LNCaP clone FGC (cell line): ENCODE data around the gene SIRT7.
"Not testable (repeated sequence)": the region's sequence is repeated elsewhere in the genome, so short reads cannot be mapped to it uniquely, and the experiment has no call there.

Experiments used
- DNase-seq: peaks from one replicate; pipeline ENCODE4 v3.0.0-alpha.2; 2011; ENCODE audit warnings: low read depth
- H3K4me3 ChIP-seq: 2 replicates; pipeline ENCODE4 v1.5.1; 2011; ENCODE audit warnings: mild to moderate bottlenecking, low read depth, low read length, control low read depth
- TF ChIP-seq, protein P1 (sequence below): IDR thresholded peaks from 2 replicates; pipeline ENCODE4 v1.5.1; 2012; ENCODE audit warnings: mild to moderate bottlenecking; ENCODE audit not compliant: control insufficient read depth, insufficient read depth; ENCODE audit errors: extremely low read depth

The SIRT7 gene

DNA sequence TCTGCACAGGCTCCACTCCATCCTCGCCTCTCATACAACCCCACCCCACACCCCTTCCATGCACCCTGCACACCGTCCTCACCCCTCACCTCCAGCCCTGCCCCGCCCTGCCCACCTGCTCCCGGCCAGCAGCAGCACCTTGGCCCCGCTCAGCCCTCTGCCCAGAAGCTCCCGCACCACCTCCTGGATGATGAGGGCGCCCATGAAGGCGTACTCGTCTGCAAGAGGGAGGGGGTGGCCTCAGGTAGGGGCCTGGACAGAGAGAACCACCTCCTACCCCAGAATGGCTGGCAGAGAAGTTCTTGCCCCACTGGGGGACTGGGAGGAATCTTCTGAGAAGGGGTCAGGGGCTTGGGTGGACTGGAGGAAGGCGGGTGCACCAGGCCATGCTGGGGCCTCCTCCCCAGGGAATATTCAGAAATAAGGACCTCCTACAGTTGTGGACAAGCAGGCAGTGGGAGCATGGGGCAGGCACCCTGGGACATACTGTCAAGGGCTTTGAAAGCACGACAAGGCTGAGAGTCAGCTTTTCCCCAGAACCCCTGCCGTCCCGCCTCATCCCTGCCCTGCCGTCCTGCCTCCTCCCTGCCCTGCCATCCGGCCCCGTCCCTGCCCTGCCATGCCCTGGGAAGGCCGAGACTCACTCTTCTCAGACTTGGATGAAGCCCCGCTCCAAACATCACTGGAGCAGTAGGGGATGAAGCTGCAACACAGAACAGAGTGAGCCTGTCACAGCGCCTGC is 39.9 kb upstream of the SIRT7 start:
- H3K4me3 ChIP-seq: no peak overlapping the region
- no peak for DNase-seq
- TF ChIP-seq, protein P1, sequence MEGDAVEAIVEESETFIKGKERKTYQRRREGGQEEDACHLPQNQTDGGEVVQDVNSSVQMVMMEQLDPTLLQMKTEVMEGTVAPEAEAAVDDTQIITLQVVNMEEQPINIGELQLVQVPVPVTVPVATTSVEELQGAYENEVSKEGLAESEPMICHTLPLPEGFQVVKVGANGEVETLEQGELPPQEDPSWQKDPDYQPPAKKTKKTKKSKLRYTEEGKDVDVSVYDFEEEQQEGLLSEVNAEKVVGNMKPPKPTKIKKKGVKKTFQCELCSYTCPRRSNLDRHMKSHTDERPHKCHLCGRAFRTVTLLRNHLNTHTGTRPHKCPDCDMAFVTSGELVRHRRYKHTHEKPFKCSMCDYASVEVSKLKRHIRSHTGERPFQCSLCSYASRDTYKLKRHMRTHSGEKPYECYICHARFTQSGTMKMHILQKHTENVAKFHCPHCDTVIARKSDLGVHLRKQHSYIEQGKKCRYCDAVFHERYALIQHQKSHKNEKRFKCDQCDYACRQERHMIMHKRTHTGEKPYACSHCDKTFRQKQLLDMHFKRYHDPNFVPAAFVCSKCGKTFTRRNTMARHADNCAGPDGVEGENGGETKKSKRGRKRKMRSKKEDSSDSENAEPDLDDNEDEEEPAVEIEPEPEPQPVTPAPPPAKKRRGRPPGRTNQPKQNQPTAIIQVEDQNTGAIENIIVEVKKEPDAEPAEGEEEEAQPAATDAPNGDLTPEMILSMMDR: no peak

DNA sequence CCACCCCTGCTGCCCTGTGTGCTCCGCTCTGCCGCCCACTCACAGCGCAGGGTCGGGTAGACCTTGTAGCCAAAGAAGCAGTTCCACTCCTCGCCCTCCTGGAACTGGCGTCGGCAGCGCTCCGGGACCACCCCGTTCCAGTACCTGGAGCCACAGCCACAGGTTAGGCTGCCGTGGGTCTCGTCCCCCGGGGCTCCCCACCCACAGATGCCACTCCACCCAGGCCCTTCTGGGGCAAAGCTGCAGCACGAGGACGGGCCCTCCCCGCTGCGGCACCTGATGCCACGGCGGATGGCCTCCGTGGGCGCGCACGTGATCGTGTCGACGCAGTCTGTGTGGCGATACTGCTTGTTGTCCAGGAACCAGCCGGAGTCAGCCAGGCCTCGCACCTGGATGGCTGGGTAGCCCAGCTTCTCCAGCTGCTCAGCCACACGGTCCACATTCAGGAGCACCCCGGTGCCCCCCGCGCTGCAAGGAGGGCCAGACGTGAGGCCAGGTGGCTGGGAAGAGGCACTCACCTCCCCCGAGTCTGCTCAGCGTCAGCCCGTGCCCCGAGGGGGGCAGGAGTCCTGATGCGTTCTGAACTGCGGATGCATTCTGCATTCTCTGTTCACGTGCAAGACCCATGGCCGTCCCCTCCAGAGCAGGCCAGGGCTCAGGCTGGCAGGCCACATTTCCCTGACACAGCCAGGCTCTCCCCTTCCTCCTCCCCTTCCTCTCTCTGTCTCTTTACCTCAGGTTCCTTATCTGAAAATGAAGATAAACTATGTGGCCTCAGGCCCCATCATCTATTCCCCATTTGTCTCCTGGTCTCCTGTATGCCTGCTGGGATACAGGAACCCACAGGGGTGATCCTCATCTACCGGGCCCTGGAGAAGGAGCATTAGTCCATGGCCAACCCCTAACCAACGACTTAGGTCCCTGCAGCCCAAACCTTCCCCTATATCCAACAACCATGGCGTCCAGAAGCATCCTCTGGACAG is 38.9 kb upstream of the SIRT7 start:
- no peak overlapping the region for H3K4me3 ChIP-seq
- DNase-seq: no peak
- TF ChIP-seq, protein P1: no peak

DNA sequence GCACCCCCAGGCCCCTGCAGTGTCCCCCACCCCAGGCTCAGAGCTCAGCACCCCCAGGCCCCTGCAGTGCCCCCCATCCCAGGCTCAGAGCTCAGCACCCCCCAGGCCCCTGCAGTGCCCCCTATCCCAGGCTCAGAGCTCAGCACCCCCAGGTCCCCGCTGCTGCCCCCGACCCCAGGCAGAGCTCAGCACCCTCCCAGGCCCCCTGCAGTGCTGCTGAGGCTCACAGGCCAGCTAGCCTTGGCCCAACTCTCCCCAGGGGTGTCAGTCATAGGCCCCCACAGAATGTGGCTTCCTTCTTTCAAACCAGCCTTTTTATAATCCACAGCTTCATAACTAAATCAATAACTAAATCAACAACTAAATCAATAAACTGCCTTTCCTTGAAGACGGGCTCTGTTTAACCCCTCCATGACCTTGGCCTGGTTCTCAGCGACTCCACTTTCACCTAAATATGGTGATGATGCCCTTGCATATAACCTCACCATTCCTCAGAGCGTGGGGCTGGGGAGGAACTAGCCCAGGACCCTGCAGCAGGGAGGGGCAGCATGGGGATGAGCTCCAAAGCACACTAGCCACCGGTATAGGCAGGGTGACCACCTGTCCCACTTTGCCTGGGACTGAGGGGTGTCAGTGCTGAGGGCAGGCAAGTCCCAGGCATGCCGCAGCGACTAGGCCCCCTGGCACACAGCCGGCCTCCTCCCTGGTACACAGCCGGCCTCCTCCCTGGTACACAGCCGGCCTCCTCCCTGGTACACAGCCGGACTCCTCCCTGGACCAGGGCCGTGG is 38.0 kb upstream of the SIRT7 start:
- TF ChIP-seq, protein P1: no peak
- no peak for DNase-seq
- no peak overlapping the region for H3K4me3 ChIP-seq

DNA sequence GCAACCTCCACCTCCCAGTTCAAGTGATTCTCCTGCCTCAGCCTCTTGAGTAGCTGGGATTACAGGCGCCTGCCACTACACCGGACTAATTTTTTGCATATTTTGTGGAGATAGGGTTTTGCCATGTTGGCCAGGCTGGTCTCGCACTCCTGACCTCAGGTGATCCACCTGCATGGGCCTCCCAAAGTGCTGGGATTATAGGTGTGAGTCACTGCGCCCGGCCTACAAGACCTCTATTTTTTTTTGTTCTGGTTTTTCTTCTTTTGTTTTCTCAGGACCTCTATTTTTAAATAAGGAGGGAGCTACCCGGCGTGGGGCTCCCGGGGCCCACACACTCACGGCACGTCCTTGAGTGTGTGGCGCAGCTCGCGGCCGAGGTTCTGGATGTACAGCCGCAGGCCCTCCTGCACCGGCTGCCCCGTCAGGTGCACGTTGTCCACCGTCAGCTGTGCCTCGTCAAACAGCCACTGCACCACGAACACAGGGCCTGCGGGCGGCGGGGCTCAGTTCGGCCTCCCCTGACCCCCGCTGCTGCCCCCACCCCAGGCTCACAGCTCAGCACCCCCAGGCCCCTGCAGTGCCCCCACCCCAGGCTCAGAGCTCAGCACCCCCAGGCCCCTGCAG is 37.2 kb upstream of the SIRT7 start:
- TF ChIP-seq, protein P1: no peak
- no peak for DNase-seq

DNA sequence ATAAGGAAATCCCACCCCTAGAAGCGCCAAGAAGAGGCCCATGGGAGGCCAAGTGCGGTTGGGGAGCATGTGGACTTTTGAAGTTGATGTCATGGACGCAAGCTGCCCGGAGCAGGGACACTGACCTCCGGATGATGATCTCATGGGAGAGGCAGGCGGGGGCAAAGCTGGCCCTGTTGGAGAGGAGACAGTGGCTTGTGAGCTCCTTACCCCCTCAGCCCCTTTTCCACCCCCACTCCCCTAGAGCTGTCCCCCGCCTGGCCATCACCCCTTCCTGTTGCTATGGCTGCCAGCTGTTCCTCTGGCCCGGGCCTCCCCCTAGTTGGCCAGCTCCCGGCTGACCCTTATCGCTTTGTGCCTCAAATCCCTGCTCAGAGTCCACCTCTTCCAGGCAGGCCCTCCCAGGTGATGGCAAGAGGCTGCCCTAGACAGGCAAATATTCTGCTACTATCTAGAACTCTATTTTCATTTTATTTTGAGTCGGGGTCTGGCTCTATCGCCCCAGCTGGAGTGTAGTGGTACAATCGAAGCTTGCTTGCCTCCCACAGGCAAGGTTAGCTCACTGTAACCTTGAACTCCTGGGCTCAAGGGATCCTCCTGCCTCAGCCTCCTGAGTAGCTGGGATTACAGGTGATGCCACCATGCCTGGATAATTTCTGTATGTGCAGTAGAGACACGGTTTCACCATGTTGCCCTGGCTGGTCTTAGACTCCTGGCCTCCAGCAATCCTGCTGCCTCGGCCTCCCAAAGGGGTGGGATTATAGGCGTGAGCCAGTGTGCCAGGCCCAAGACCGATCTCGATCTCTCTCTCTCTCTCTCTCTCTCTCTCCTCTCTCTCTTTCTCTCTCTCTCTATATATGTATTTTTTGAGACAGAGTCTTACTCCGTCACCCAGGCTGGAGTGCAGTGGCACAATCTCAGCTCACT is 36.4 kb upstream of the SIRT7 start:
- DNase-seq: no peak
- H3K4me3 ChIP-seq: no peak overlapping the region
- TF ChIP-seq, protein P1: no peak

More for the DNA sequence above, 37.2 kb upstream of the SIRT7 start:
- no peak overlapping the region for H3K4me3 ChIP-seq

DNA sequence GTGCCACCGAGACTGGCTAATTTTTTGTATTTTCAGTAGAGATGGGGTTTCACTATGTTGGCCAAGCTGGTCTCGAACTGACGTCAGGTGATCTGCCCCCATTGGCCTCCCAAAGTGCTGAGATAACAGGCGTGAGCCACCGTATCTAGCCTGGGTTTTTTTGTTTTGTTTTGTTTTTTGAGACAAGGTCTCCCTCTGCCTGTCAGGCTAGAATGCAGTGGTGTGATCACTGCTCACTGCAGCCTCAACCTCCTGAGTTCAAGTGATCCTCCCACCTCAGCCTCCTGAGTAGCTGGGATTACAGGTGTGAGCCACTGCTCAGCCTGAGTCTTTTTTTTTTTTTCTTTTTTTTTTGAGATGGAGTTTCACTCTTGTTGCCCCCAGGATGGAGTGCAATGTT is 35.5 kb upstream of the SIRT7 start:
- H3K4me3 ChIP-seq, DNase-seq: not testable (repeated sequence)
